HepG2 (cell line): ENCODE measurements around the gene COMMD7. TPM values are rescaled to one million over a fixed set of nuclear protein-coding genes. Genes with fewer than 3 reads are reported as not detected.

Source experiments
- DDIT3 ChIP-seq: sonication (generic); formaldehyde crosslinking; IDR thresholded peaks from 2 replicates; pipeline ENCODE4 v1.4.0; 2020; ENCODE audit warnings: mild to moderate bottlenecking, missing genetic modification reagents
- HCFC1 ChIP-seq: fragments of 150-350 bp; IDR thresholded peaks from 2 replicates; pipeline ENCODE4 v1.6.1; 2014; ENCODE audit warnings: low read depth, low read length
- HMG20A ChIP-seq: IDR thresholded peaks from 2 replicates; pipeline ENCODE4 v1.6.1; 2016; ENCODE audit warnings: borderline replicate concordance
- KDM5A ChIP-seq: fragments of 200-600 bp; sonication (generic); IDR thresholded peaks from 2 replicates; pipeline ENCODE4 v1.7.0; 2018; ENCODE audit warnings: antibody characterized with exemption, mild to moderate bottlenecking, low read length, borderline replicate concordance
- NCOA5 ChIP-seq: sonication (generic); formaldehyde crosslinking; IDR thresholded peaks from 2 replicates; pipeline ENCODE4 v1.4.0; 2020; ENCODE audit warnings: missing genetic modification reagents
- POLR2AphosphoS2 ChIP-seq: IDR thresholded peaks from 2 replicates; pipeline ENCODE4 v1.6.1; 2011; ENCODE audit warnings: low read depth, low read length, improper control_type of control experiment
- SETDB1 ChIP-seq: sonication (generic); formaldehyde crosslinking; IDR thresholded peaks from 2 replicates; pipeline ENCODE4 v1.5.1; 2020; ENCODE audit warnings: missing genetic modification reagents, mild to moderate bottlenecking, borderline replicate concordance
- TAF1 ChIP-seq: sonication (generic); formaldehyde crosslinking; IDR thresholded peaks from 2 replicates; pipeline ENCODE4 v1.4.0; 2020; ENCODE audit warnings: missing genetic modification reagents
- TBX3 ChIP-seq: fragments of 450-650 bp; IDR thresholded peaks from 2 replicates; pipeline ENCODE4 v1.6.1; 2017; ENCODE audit warnings: antibody characterized with exemption, mild to moderate bottlenecking, inconsistent platforms, borderline replicate concordance
- TCF7L2 ChIP-seq: IDR thresholded peaks from 2 replicates; pipeline ENCODE4 v1.6.1; 2011; ENCODE audit warnings: mild to moderate bottlenecking, low read depth, low read length, moderate library complexity
- ZBTB7B ChIP-seq: sonication (generic); formaldehyde crosslinking; IDR thresholded peaks from 2 replicates; pipeline ENCODE4 v1.4.0; 2020; ENCODE audit warnings: missing genetic modification reagents
- ZNF318 ChIP-seq: sonication (generic); formaldehyde crosslinking; IDR thresholded peaks from 2 replicates; pipeline ENCODE4 v1.4.0; 2020; ENCODE audit warnings: mild to moderate bottlenecking, missing genetic modification reagents
- ZNF510 ChIP-seq: sonication (generic); formaldehyde crosslinking; IDR thresholded peaks from 2 replicates; pipeline ENCODE4 v1.4.0; 2020; ENCODE audit warnings: low read depth, mild to moderate bottlenecking, missing genetic modification reagents
- ZNF546 ChIP-seq: sonication (generic); formaldehyde crosslinking; conservative IDR thresholded peaks from 2 replicates; pipeline ENCODE4 v1.8.1; 2023; ENCODE audit warnings: mild to moderate bottlenecking, missing genetic modification reagents
- ZNF577 ChIP-seq: sonication (generic); formaldehyde crosslinking; IDR thresholded peaks from 2 replicates; pipeline ENCODE4 v1.4.0; 2020; ENCODE audit warnings: mild to moderate bottlenecking, low read depth, missing genetic modification reagents, borderline replicate concordance
- polyA plus RNA-seq, 8 experiments: library from polyadenylated mRNA; depleted of rRNA in 3 of 8; stranded (reverse) in 7 of 8; unstranded in 1 of 8; fragments of >200 nt; fragmentation: Illumina TruSeq in 4 of 8; extraction: Trizol in 4 of 8; gene quantifications; 2 replicates each; pipeline versions ENCODE4 v1.2.1 to v1.2.3, GENCODE V29; 2011 to 2016; ENCODE audit warnings: low read depth in 4 of 8, missing spikeins in 1 of 8, mixed read lengths in 1 of 8; ENCODE audit not compliant: insufficient read depth in 1 of 8
- total RNA-seq, 5 experiments: library from RNA; depleted of rRNA; stranded (reverse); fragments of >200 nt; fragmentation: Illumina TruSeq; extraction: Trizol; gene quantifications; 2 replicates each; pipeline ENCODE4 v1.2.3, GENCODE V29; 2016; ENCODE audit warnings: low read depth in 1 of 5
- TF ChIP-seq, protein P1 (sequence below): sonication (generic); formaldehyde crosslinking; IDR thresholded peaks from 2 replicates; pipeline ENCODE4 v1.4.0; 2020; ENCODE audit warnings: missing genetic modification reagents

Gene COMMD7
- total and polyA plus RNA-seq, 2 of the 13 experiments (the other 11 are each of a cell fraction or from before 2014, with no cell fraction given), result 42.1 to 53.3 TPM

DNA sequence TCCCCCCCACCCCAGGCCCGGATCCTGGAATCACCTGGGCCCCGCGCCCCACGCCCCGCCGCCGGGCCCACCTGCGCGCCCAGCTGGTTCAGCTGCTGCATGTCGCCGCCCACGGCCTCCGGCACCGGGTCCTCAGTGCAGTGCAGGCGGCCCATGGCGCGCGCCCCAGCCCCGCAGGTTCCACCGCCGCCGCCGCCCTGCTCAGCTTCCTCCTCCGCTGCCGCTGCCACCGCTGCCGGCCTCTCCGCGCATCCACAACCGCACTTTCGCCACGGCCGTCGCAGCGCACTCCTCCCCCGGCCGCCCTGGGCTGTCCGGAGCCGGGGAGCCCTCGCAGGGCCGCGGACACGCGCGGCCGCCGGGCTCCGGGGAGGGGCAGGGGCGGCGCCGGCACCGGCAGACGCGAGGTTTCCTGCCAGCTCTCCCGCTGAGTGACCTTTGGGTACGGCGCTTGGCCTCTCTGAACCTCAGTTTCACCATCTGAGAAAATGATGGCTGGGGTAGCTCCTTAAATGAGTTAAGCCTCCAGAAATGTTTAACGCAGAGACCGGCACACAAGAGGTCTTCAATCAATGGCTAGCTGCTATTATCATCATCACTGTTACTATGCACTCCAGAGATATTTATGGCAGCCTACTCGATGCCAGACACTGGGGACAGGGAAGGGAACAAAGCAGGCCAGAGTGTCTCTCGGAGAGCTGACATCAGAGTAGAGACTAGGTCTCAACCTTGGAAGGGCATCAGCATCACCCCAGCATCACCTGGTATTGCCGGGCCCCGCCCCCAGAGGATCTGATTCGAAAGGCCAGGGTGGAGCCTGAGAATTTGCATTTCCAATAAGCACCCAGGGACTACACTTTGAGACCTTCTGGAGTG is at the start of gene COMMD7 (continued):
- TF ChIP-seq ZNF318 (CRISPR knock-in tag) (0 out of 2 replicates have a peak, but pooled peaks have one; percentile 24), POLR2AphosphoS2 (no peak), KDM5A (no peak), DDIT3 (CRISPR knock-in tag) (no peak), TCF7L2 (no peak), SETDB1 (CRISPR knock-in tag) (no peak), ZNF510 (no peak), TBX3 (no peak), TAF1 (CRISPR knock-in tag) (peak; percentile 56), HMG20A (CRISPR knock-in tag) (no peak), NCOA5 (CRISPR knock-in tag) (no peak), ZBTB7B (CRISPR knock-in tag) (no peak), ZNF546 (no peak), HCFC1 (no peak), ZNF577 (CRISPR knock-in tag) (no peak)
- TF ChIP-seq, protein P1, sequence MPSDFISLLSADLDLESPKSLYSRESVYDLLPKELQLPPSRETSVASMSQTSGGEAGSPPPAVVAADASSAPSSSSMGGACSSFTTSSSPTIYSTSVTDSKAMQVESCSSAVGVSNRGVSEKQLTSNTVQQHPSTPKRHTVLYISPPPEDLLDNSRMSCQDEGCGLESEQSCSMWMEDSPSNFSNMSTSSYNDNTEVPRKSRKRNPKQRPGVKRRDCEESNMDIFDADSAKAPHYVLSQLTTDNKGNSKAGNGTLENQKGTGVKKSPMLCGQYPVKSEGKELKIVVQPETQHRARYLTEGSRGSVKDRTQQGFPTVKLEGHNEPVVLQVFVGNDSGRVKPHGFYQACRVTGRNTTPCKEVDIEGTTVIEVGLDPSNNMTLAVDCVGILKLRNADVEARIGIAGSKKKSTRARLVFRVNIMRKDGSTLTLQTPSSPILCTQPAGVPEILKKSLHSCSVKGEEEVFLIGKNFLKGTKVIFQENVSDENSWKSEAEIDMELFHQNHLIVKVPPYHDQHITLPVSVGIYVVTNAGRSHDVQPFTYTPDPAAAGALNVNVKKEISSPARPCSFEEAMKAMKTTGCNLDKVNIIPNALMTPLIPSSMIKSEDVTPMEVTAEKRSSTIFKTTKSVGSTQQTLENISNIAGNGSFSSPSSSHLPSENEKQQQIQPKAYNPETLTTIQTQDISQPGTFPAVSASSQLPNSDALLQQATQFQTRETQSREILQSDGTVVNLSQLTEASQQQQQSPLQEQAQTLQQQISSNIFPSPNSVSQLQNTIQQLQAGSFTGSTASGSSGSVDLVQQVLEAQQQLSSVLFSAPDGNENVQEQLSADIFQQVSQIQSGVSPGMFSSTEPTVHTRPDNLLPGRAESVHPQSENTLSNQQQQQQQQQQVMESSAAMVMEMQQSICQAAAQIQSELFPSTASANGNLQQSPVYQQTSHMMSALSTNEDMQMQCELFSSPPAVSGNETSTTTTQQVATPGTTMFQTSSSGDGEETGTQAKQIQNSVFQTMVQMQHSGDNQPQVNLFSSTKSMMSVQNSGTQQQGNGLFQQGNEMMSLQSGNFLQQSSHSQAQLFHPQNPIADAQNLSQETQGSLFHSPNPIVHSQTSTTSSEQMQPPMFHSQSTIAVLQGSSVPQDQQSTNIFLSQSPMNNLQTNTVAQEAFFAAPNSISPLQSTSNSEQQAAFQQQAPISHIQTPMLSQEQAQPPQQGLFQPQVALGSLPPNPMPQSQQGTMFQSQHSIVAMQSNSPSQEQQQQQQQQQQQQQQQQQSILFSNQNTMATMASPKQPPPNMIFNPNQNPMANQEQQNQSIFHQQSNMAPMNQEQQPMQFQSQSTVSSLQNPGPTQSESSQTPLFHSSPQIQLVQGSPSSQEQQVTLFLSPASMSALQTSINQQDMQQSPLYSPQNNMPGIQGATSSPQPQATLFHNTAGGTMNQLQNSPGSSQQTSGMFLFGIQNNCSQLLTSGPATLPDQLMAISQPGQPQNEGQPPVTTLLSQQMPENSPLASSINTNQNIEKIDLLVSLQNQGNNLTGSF (CRISPR knock-in tag), result 0 out of 2 replicates have a peak, but pooled peaks have one; percentile 19
